IMR-90 (cell line): ENCODE data around the gene HYAL1. TPM values are rescaled to one million over a fixed set of nuclear protein-coding genes. Genes with fewer than 3 reads are reported as not detected.

Experiments
- ATAC-seq: fragments of 200-7000 bp; cut with Tn5 transposase; 2 replicates; pipeline ENCODE4 v1.9.1; 2020; ENCODE audit warnings: low read depth, mild to moderate bottlenecking, moderate library complexity
- BruUV-seq: library from RNA; stranded (reverse); fragments of 400-500 nt; replicated peaks from 2 replicates; lab custom pipeline; 2021; lab: Mats Ljungman, UMichigan
- CTCF ChIA-PET: fragments of 300-600 bp; formaldehyde crosslinking; extraction: SDS; loops from one replicate; lab custom pipeline; 2021; ENCODE audit warnings: antibody characterized with exemption; lab: Yijun Ruan, JAX
- POLR2A ChIA-PET: fragments of 300-600 bp; sonication (Branson Sonifier 250); formaldehyde crosslinking; loops from one replicate; lab custom pipeline; 2022; ENCODE audit warnings: antibody characterized with exemption; ENCODE audit not compliant: unreplicated experiment; lab: Charles Lee
- DNase-seq: peaks from one replicate; pipeline ENCODE4 v3.0.0; 2013
- H2AFZ ChIP-seq: replicated peaks from 2 replicates; pipeline ENCODE3; 2013; ENCODE audit warnings: low read length, mild to moderate bottlenecking; ENCODE audit not compliant: poor library complexity
- H2AK5ac ChIP-seq: 2 replicates; pipeline ENCODE4 v1.6.1; 2013; ENCODE audit warnings: low read depth, low read length, inconsistent platforms
- H2AK9ac ChIP-seq: replicated peaks from 2 replicates; pipeline ENCODE3; 2013; ENCODE audit warnings: mild to moderate bottlenecking, low read depth, low read length, moderate library complexity; ENCODE audit not compliant: poor library complexity
- H2BK120ac ChIP-seq: 2 replicates; pipeline ENCODE4 v1.6.1; 2013; ENCODE audit warnings: low read depth, low read length, inconsistent platforms
- H2BK15ac ChIP-seq: 3 replicates; pipeline ENCODE4 v1.6.1; 2013; ENCODE audit warnings: low read depth, low read length, inconsistent platforms
- H2BK20ac ChIP-seq: 2 replicates; pipeline ENCODE4 v1.6.1; 2013; ENCODE audit warnings: low read depth, mild to moderate bottlenecking, inconsistent platforms, low read length, moderate library complexity
- H2BK5ac ChIP-seq: 2 replicates; pipeline ENCODE4 v1.6.1; 2013; ENCODE audit warnings: mild to moderate bottlenecking, low read depth, low read length, inconsistent platforms; ENCODE audit not compliant: poor library complexity, severe bottlenecking
- H3K14ac ChIP-seq: replicated peaks from 2 replicates; pipeline ENCODE4 v1.6.1; 2013; ENCODE audit warnings: low read depth, low read length, inconsistent platforms
- H3K18ac ChIP-seq: 2 replicates; pipeline ENCODE4 v1.6.1; 2013; ENCODE audit warnings: low read depth, low read length, control low read depth
- H3K23ac ChIP-seq: 2 replicates; pipeline ENCODE4 v1.6.1; 2013; ENCODE audit warnings: low read depth, low read length, inconsistent platforms
- H3K27ac ChIP-seq: 2 replicates; pipeline ENCODE4 v1.5.1; 2013; ENCODE audit warnings: mild to moderate bottlenecking, control low read depth, low read length; ENCODE audit not compliant: insufficient read depth
- H3K27me3 ChIP-seq: 2 replicates; pipeline ENCODE4 v1.6.1; 2013; ENCODE audit warnings: low read length; ENCODE audit not compliant: control insufficient read depth, insufficient read depth
- H3K36me3 ChIP-seq: 2 replicates; pipeline ENCODE4 v1.6.1; 2013; ENCODE audit warnings: low read length, mixed read lengths; ENCODE audit not compliant: control insufficient read depth, insufficient read depth
- H3K4ac ChIP-seq: 2 replicates; pipeline ENCODE4 v1.6.1; 2013; ENCODE audit warnings: low read depth, low read length, inconsistent platforms
- H3K4me1 ChIP-seq: 2 replicates; pipeline ENCODE4 v1.6.1; 2013; ENCODE audit warnings: low read length, mixed read lengths; ENCODE audit not compliant: control insufficient read depth, insufficient read depth
- H3K4me2 ChIP-seq: 2 replicates; pipeline ENCODE4 v1.6.1; 2013; ENCODE audit warnings: low read depth, mild to moderate bottlenecking, control low read depth, low read length, moderate library complexity
- H3K4me3 ChIP-seq: 2 replicates; pipeline ENCODE4 v1.5.1; 2013; ENCODE audit warnings: low read depth, mild to moderate bottlenecking, control low read depth, low read length, moderate library complexity; ENCODE audit not compliant: insufficient read depth
- H3K56ac ChIP-seq: 2 replicates; pipeline ENCODE4 v1.6.1; 2013; ENCODE audit warnings: low read length, inconsistent platforms; ENCODE audit not compliant: insufficient read depth; ENCODE audit errors: extremely low read depth
- H3K79me1 ChIP-seq, 2 experiments: 2 replicates each; pipeline ENCODE4 v1.6.1; 2013; ENCODE audit warnings: low read length in 2 of 2, inconsistent platforms in 1 of 2, low read depth in 1 of 2
- H3K9ac ChIP-seq: 2 replicates; pipeline ENCODE4 v1.6.1; 2013; ENCODE audit warnings: low read depth, low read length, control low read depth
- H3K9me1 ChIP-seq: 2 replicates; pipeline ENCODE4 v1.6.1; 2013; ENCODE audit warnings: low read length, inconsistent platforms; ENCODE audit not compliant: insufficient read depth
- H3K9me3 ChIP-seq: 2 replicates; pipeline ENCODE4 v1.6.1; 2013; ENCODE audit warnings: low read length; ENCODE audit not compliant: control insufficient read depth, insufficient read depth
- H4K20me1 ChIP-seq: 2 replicates; pipeline ENCODE4 v1.6.1; 2013; ENCODE audit warnings: low read length, inconsistent platforms; ENCODE audit not compliant: insufficient read depth
- H4K5ac ChIP-seq: 2 replicates; pipeline ENCODE4 v1.6.1; 2013; ENCODE audit warnings: mild to moderate bottlenecking, low read depth, low read length, control low read depth
- H4K8ac ChIP-seq, 2 experiments: 2 replicates each; pipeline ENCODE4 v1.6.1; 2013; ENCODE audit warnings: low read depth in 2 of 2, low read length in 2 of 2, control low read depth in 1 of 2, inconsistent platforms in 1 of 2
- H4K91ac ChIP-seq: 2 replicates; pipeline ENCODE4 v1.6.1; 2013; ENCODE audit warnings: low read depth, low read length, inconsistent platforms; ENCODE audit not compliant: insufficient read depth
- BHLHE40 ChIP-seq: fragments of 150-350 bp; IDR thresholded peaks from 2 replicates; pipeline ENCODE4 v1.6.1; 2016; ENCODE audit warnings: mild to moderate bottlenecking, low read depth, low read length
- CEBPB ChIP-seq: IDR thresholded peaks from 2 replicates; pipeline ENCODE4 v1.6.1; 2012; ENCODE audit warnings: low read depth, low read length, improper control_type of control experiment
- CHD1 ChIP-seq: IDR thresholded peaks from 2 replicates; pipeline ENCODE4 v1.6.1; 2012; ENCODE audit warnings: low read depth, low read length, improper control_type of control experiment
- ELK1 ChIP-seq: fragments of 150-350 bp; IDR thresholded peaks from 2 replicates; pipeline ENCODE4 v1.6.1; 2016; ENCODE audit warnings: low read depth, mild to moderate bottlenecking, low read length, moderate library complexity, borderline replicate concordance
- FOS ChIP-seq: fragments of 150-350 bp; IDR thresholded peaks from 2 replicates; pipeline ENCODE4 v1.6.1; 2016; ENCODE audit warnings: low read depth, low read length
- MAFK ChIP-seq: IDR thresholded peaks from 2 replicates; pipeline ENCODE4 v1.6.1; 2012; ENCODE audit warnings: low read depth, low read length, improper control_type of control experiment
- MAZ ChIP-seq: IDR thresholded peaks from 2 replicates; pipeline ENCODE4 v1.6.1; 2012; ENCODE audit warnings: low read depth, mild to moderate bottlenecking, low read length, improper control_type of control experiment, moderate library complexity, borderline replicate concordance
- MXI1 ChIP-seq: IDR thresholded peaks from 2 replicates; pipeline ENCODE4 v1.6.1; 2012; ENCODE audit warnings: low read depth, mild to moderate bottlenecking, low read length, moderate library complexity, borderline replicate concordance
- NFE2L2 ChIP-seq: fragments of 150-350 bp; IDR thresholded peaks from 2 replicates; pipeline ENCODE4 v1.6.1; 2016; ENCODE audit warnings: low read depth, mild to moderate bottlenecking, low read length
- POLR2A ChIP-seq: IDR thresholded peaks from 2 replicates; pipeline ENCODE4 v1.6.1; 2012; ENCODE audit warnings: mild to moderate bottlenecking, low read depth, low read length
- RFX5 ChIP-seq: IDR thresholded peaks from 2 replicates; pipeline ENCODE4 v1.8.0; 2012; ENCODE audit warnings: low read depth, mild to moderate bottlenecking, low read length, moderate library complexity
- SMC3 ChIP-seq: fragments of 150-350 bp; IDR thresholded peaks from 2 replicates; pipeline ENCODE4 v1.6.1; 2016; ENCODE audit warnings: low read depth, mild to moderate bottlenecking, antibody characterized with exemption, low read length, moderate library complexity
- USF2 ChIP-seq: fragments of 150-350 bp; IDR thresholded peaks from 2 replicates; pipeline ENCODE4 v1.6.1; 2017; ENCODE audit warnings: mild to moderate bottlenecking, antibody characterized with exemption, low read length, low read depth
- WGBS, 2 experiments: methylation state at CpG; one replicate each; pipeline versions ENCODE4 v1.1.5 to v1.1.7; 2013; ENCODE audit warnings: missing lambda C conversion rate in 2 of 2; ENCODE audit not compliant: insufficient read length in 1 of 2; ENCODE audit errors: extremely low coverage in 2 of 2; 5-methylcytosine and 5-hydroxymethylcytosine counted together
- dilution Hi-C: fragments of 300-500 bp; cut with HindIII; formaldehyde crosslinking; loops from one replicate; pipeline ENCODE4 v1.14.3; 2018; ENCODE audit warnings: low sequenced_read_pairs; ENCODE audit not compliant: unreplicated experiment
- in situ Hi-C: fragments of 300-500 bp; cut with MboI; formaldehyde crosslinking; loops from 3 replicates; pipeline ENCODE4 v1.14.3; 2019; ENCODE audit warnings: low sequenced_read_pairs, inconsistent platforms, mixed read lengths
- intact Hi-C: fragments of 100-400 bp; cut with micrococcal nuclease; formaldehyde crosslinking; loops from 2 replicates; pipeline ENCODE4 v1.10.0; 2022
- polyA plus RNA-seq, 3 experiments: library from polyadenylated mRNA; depleted of rRNA; stranded (reverse); fragments of >200 nt; gene quantifications; 2 replicates each; pipeline ENCODE4 v1.2.3, GENCODE V29; 2012; ENCODE audit warnings: low replicate concordance in 1 of 3
- total RNA-seq: library from RNA; depleted of rRNA; stranded (reverse); fragments of >200 nt; gene quantifications from 2 replicates; pipeline ENCODE4 v1.2.3, GENCODE V29; 2012
- TF ChIP-seq, protein P1 (sequence below): conservative IDR thresholded peaks from 2 replicates; pipeline ENCODE4 v1.5.1; 2012; ENCODE audit warnings: mild to moderate bottlenecking, low read depth, low read length, improper control_type of control experiment

HYAL1 gene
- total and polyA plus RNA-seq, 2 of the 4 experiments (the other 2 are of a cell fraction): 0.32 to 0.36 TPM

DNA sequence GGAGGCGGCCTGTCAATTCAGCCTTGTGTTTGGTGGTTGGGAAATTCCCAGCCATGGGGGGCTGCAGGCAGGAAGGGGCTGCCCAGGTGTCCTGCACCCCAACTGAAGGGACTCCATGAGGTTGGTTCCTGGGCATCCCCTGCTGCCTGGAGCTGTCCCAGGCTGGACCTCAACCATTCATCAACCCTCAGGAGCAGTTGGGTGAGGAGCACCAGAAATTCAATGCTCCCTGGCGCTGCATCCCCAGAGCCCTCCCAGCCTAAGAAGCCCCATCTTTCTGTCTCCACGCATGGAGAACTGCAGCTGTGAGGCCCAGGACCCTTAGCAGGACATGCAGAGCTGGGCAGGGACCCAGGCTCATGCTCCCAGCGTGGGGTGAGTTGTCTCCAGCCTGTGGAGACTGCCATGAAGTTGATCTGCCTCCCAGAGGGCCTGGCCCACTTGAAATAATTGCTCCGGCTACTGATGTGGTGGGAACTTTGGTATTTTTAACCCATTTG lies 42.4 kb downstream of the HYAL1 start:
- Histone ChIP-seq H4K8ac (peak overlapping the region; percentile 92 to 95; a peak in 3 of 4 replicates), H4K5ac (peak overlapping the region; percentile 97), H2AK5ac (peak overlapping the region; percentile 97), H3K9me1 (peaks cover 20% of the 10 kb centered on the region), H3K23ac (peak overlapping the region; percentile 97), H3K9ac (peak overlapping the region; percentile 76), H4K91ac (peak overlapping the region; percentile 97), H3K27me3 (no peaks in the 10 kb centered on the region), H2BK5ac (peak overlapping the region; percentile 87), H3K4me3 (no peak overlapping the region), H3K4me1 (peaks cover 36% of the 10 kb centered on the region), H3K36me3 (peaks cover 22% of the 10 kb centered on the region), H3K4ac (peak overlapping the region; percentile 93), H3K27ac (peak overlapping the region; percentile 90), H2BK15ac (no peak overlapping the region), H2BK20ac (0 out of 2 replicates have a peak overlapping the region, but pooled peaks have one; percentile 41), H2AK9ac (peak overlapping the region; percentile 99), H3K9me3 (no peaks in the 10 kb centered on the region), H3K56ac (no peak overlapping the region), H2BK120ac (peak overlapping the region; percentile 79; the same call in 1 of the 2 replicates), H3K18ac (no peak overlapping the region), H2AFZ (peak overlapping the region; percentile 89), H3K79me1 (peaks cover 15 to 62% of the 10 kb centered on the region in 2 experiments), H3K14ac (peak overlapping the region; percentile 95), H3K4me2 (peak overlapping the region; percentile 82), H4K20me1 (peaks cover 10% of the 10 kb centered on the region; the same call in 1 of the 2 replicates)
- no peak for ATAC-seq
- intact Hi-C loops (loop anchor here (1.0 to 5.0 kb wide), 2 partner anchors 12 to 61 kb away; partner anchors contain the start of gene HYAL2), dilution Hi-C loops (no loop called here), in situ Hi-C loops (no loop called here)
- no peak for TF ChIP-seq FOS
- no peak for TF ChIP-seq MAZ
- no peak for TF ChIP-seq ELK1
- no peak for TF ChIP-seq BHLHE40
- TF ChIP-seq POLR2A: no peak
- TF ChIP-seq NFE2L2: no peak
- TF ChIP-seq, protein P1, sequence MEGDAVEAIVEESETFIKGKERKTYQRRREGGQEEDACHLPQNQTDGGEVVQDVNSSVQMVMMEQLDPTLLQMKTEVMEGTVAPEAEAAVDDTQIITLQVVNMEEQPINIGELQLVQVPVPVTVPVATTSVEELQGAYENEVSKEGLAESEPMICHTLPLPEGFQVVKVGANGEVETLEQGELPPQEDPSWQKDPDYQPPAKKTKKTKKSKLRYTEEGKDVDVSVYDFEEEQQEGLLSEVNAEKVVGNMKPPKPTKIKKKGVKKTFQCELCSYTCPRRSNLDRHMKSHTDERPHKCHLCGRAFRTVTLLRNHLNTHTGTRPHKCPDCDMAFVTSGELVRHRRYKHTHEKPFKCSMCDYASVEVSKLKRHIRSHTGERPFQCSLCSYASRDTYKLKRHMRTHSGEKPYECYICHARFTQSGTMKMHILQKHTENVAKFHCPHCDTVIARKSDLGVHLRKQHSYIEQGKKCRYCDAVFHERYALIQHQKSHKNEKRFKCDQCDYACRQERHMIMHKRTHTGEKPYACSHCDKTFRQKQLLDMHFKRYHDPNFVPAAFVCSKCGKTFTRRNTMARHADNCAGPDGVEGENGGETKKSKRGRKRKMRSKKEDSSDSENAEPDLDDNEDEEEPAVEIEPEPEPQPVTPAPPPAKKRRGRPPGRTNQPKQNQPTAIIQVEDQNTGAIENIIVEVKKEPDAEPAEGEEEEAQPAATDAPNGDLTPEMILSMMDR: no peak
- TF ChIP-seq CHD1: no peak
- TF ChIP-seq MXI1: no peak
- TF ChIP-seq USF2: no peak
- no peak for TF ChIP-seq RFX5
- TF ChIP-seq CEBPB: no peak
- no peak for TF ChIP-seq SMC3
- no peak for TF ChIP-seq MAFK
- ChIA-PET CTCF (no interaction called here), POLR2A (interaction anchor here (0.6 kb wide), 1 partner anchor 44 kb away, joined by 3 read pairs; no protein-coding TSS in a partner anchor)
- WGBS, 2 experiments: 50% methylated on average over 1 of the region's 5 CpGs; no CpG with 5 or more reads in 1 of the 2 experiments
- DNase-seq: no peak
- no TSS peak for BruUV-seq
